Inferior parietal cortex (tissue), 1 donor: ENCODE measurements around the gene ZFYVE9.
"Not testable (repeated sequence)": the region's sequence is repeated elsewhere in the genome, so short reads cannot be mapped to it uniquely, and the experiment has no call there.

ENCODE experiments used
- DNase-seq: peaks from one replicate; pipeline ENCODE4 v3.0.0-alpha.2; 2016; ENCODE audit errors: extremely low spot score

Gene ZFYVE9

GRCh38 chr1:52150946-52151345 is 9.1 kb downstream of the ZFYVE9 start:
- no peak for DNase-seq

GRCh38 chr1:52152572-52152971 is 10.7 kb downstream of the ZFYVE9 start:
- DNase-seq, result no peak

- no peak for DNase-seq
Observed at GRCh38 chr1:52153010-52153409, 11.1 kb downstream of the ZFYVE9 start.

- DNase-seq, result no peak
Observed at GRCh38 chr1:52153898-52154297, 12.0 kb downstream of the ZFYVE9 start.

GRCh38 chr1:52156460-52156859 is 14.6 kb downstream of the ZFYVE9 start:
- DNase-seq, result no peak

GRCh38 chr1:52157582-52157981 is 15.7 kb downstream of the ZFYVE9 start:
- DNase-seq, result no peak

- no peak for DNase-seq
Observed at GRCh38 chr1:52158218-52158617, 16.3 kb downstream of the ZFYVE9 start.

GRCh38 chr1:52159033-52159789 is 17.3 kb downstream of the ZFYVE9 start:
- no peak for DNase-seq

GRCh38 chr1:52162947-52163346 is 21.1 kb downstream of the ZFYVE9 start:
- no peak for DNase-seq

GRCh38 chr1:52164604-52165003 is 22.7 kb downstream of the ZFYVE9 start:
- no peak for DNase-seq

- no peak for DNase-seq
Observed at GRCh38 chr1:52166996-52167753, 25.3 kb downstream of the ZFYVE9 start.

- DNase-seq, result no peak
Observed at GRCh38 chr1:52168373-52169080, 26.6 kb downstream of the ZFYVE9 start.

GRCh38 chr1:52171149-52171548 is 29.3 kb downstream of the ZFYVE9 start:
- DNase-seq, result not testable (repeated sequence)

GRCh38 chr1:52179073-52179472 is 37.2 kb downstream of the ZFYVE9 start:
- DNase-seq, result no peak

GRCh38 chr1:52180176-52180575 is 38.3 kb downstream of the ZFYVE9 start:
- no peak for DNase-seq

- DNase-seq, result not testable (repeated sequence)
Observed at GRCh38 chr1:52181759-52182158, 39.9 kb downstream of the ZFYVE9 start.

GRCh38 chr1:52182328-52182727 is 40.4 kb downstream of the ZFYVE9 start:
- not testable (repeated sequence) for DNase-seq

- no peak for DNase-seq
Observed at GRCh38 chr1:52182874-52183400, 41.0 kb downstream of the ZFYVE9 start.

- DNase-seq, result no peak
Observed at GRCh38 chr1:52186449-52186848, 44.6 kb downstream of the ZFYVE9 start.

GRCh38 chr1:52189898-52190480 is 48.1 kb downstream of the ZFYVE9 start:
- no peak for DNase-seq

GRCh38 chr1:52190500-52191252 is 48.8 kb downstream of the ZFYVE9 start:
- DNase-seq, result no peak
